A549 (cell line): ENCODE measurements around the gene ASB5. TPM values are rescaled to one million over a fixed set of nuclear protein-coding genes. Genes with fewer than 3 reads are reported as not detected.

Source experiments
- ATAC-seq, 2 experiments: fragments of 200-7000 bp in 1 of 2; fragments of >200 bp in 1 of 2; cut with Nextera tagmentation in 1 of 2; cut with Tn5 transposase in 1 of 2; 3 replicates each; pipeline versions ENCODE4 v1.8.0 to v1.9.1; 2018 to 2020; ENCODE audit warnings: mild to moderate bottlenecking in 1 of 2, moderate library complexity in 1 of 2
- CTCF ChIA-PET: fragments of 300-600 bp; sonication (Branson Sonifier 250); formaldehyde crosslinking; extraction: SDS; loops from one replicate; lab custom pipeline; 2021; ENCODE audit warnings: antibody characterized with exemption, inconsistent platforms; lab: Yijun Ruan, JAX
- POLR2A ChIA-PET: fragments of 350-600 bp; formaldehyde crosslinking; extraction: SDS; loops from one replicate; lab custom pipeline; 2021; ENCODE audit warnings: antibody characterized with exemption, inconsistent platforms; lab: Yijun Ruan, JAX
- DNase-seq, 2 experiments: peaks; one replicate each; pipeline versions ENCODE4 v3.0.0 to v3.0.0-alpha.2; 2011 to 2016; ENCODE audit warnings: low read depth in 1 of 2, low spot score in 1 of 2
- FAIRE-seq: peaks from 2 replicates; lab custom pipeline; 2011; peaks lifted over from hg19 to GRCh38; lab: Jason Lieb, UNC
- H3K27ac ChIP-seq, 2 experiments: fragments of >200 bp; sonication (Bioruptor Twin); formaldehyde crosslinking; 3 replicates each; pipeline ENCODE4 v1.5.1; 2016 to 2017
- H3K4me1 ChIP-seq: fragments of >200 bp; sonication (Bioruptor Twin); formaldehyde crosslinking; 3 replicates; pipeline ENCODE4 v1.6.1; 2016
- H3K4me2 ChIP-seq: fragments of >200 bp; sonication (Bioruptor Twin); formaldehyde crosslinking; 3 replicates; pipeline ENCODE4 v1.6.1; 2016
- H3K4me3 ChIP-seq: fragments of >200 bp; sonication (Bioruptor Twin); formaldehyde crosslinking; 3 replicates; pipeline ENCODE4 v1.5.1; 2016
- H3K9me3 ChIP-seq: fragments of >200 bp; sonication (Bioruptor Twin); formaldehyde crosslinking; 3 replicates; pipeline ENCODE4 v1.6.1; 2016
- CBX2 ChIP-seq: fragments of 200-600 bp; sonication (generic); IDR thresholded peaks from 2 replicates; pipeline ENCODE4 v1.6.1; 2016; ENCODE audit warnings: low read depth, mild to moderate bottlenecking, borderline replicate concordance
- CEBPB ChIP-seq, 2 experiments: fragments of >200 bp in 1 of 2; sonication (Bioruptor Twin) in 1 of 2; formaldehyde crosslinking in 1 of 2; IDR thresholded peaks; 2 replicates each; pipeline ENCODE4 v1.6.1; 2012 to 2016
- FOSL2 ChIP-seq, 2 experiments: fragments of 450-650 bp in 1 of 2; fragments of >200 bp in 1 of 2; sonication (Bioruptor Twin) in 1 of 2; formaldehyde crosslinking; IDR thresholded peaks; 2 replicates each; pipeline versions ENCODE4 v1.5.0 to v1.6.1; 2016 to 2020; ENCODE audit warnings: mild to moderate bottlenecking in 1 of 2, moderate library complexity in 1 of 2
- HDAC2 ChIP-seq: fragments of 200-600 bp; sonication (generic); IDR thresholded peaks from 2 replicates; pipeline ENCODE4 v1.6.1; 2016
- HEYL ChIP-seq: fragments of 250-450 bp; sonication (Bioruptor Pico); IDR thresholded peaks from 2 replicates; pipeline ENCODE4 v1.8.0; 2021; ENCODE audit warnings: mild to moderate bottlenecking, moderate library complexity
- HOXB5 ChIP-seq: fragments of 250-450 bp; sonication (Bioruptor Pico); IDR thresholded peaks from 2 replicates; pipeline ENCODE4 v1.5.0; 2020; ENCODE audit warnings: mild to moderate bottlenecking, moderate library complexity
- KDM1A ChIP-seq: fragments of 200-600 bp; sonication (generic); IDR thresholded peaks from 2 replicates; pipeline ENCODE4 v1.6.1; 2016; ENCODE audit warnings: low read depth, mild to moderate bottlenecking
- MAFK ChIP-seq: fragments of 450-650 bp; IDR thresholded peaks from 2 replicates; pipeline ENCODE4 v1.6.1; 2014; ENCODE audit not compliant: partially characterized antibody
- NFE2L2 ChIP-seq: fragments of 150-350 bp; conservative IDR thresholded peaks from 2 replicates; pipeline ENCODE4 v1.6.1; 2014; ENCODE audit warnings: low read length
- NR3C1 ChIP-seq: fragments of >200 bp; sonication (Bioruptor Twin); formaldehyde crosslinking; IDR thresholded peaks from 3 replicates; pipeline ENCODE4 v1.6.1; 2017
- POLR2AphosphoS2 ChIP-seq: conservative IDR thresholded peaks from 2 replicates; pipeline ENCODE4 v1.6.1; 2012; ENCODE audit warnings: low read length, improper control_type of control experiment, inconsistent platforms
- RAD21 ChIP-seq, 2 experiments: fragments of >200 bp in 1 of 2; sonication (Bioruptor Twin) in 1 of 2; formaldehyde crosslinking in 1 of 2; IDR thresholded peaks in 1 of 2; conservative IDR thresholded peaks in 1 of 2; 2 replicates in 1 of 2; 3 replicates in 1 of 2; pipeline ENCODE4 v1.6.1; 2012 to 2018; ENCODE audit warnings: inconsistent platforms in 1 of 2
- WGBS: methylation state at CpG from one replicate; pipeline ENCODE4 v1.1.6; 2017; ENCODE audit errors: missing lambda C conversion rate; 5-methylcytosine and 5-hydroxymethylcytosine counted together
- polyA plus RNA-seq, 4 experiments: library from polyadenylated mRNA; depleted of rRNA in 3 of 4; stranded (reverse); fragments of >200 nt; fragmentation: RNase III in 1 of 4; extraction: RNeasy Plus Mini Kit Qiagen cat#74134 plus additional on column Dnase treatment in 1 of 4; gene quantifications; 2 replicates in 3 of 4; 3 replicates in 1 of 4; pipeline ENCODE4 v1.2.3, GENCODE V29; 2011 to 2017
- TF ChIP-seq, protein P1 (sequence below): fragments of 450-650 bp; IDR thresholded peaks from 2 replicates; pipeline ENCODE4 v1.6.1; 2014; ENCODE audit warnings: antibody characterized with exemption

ASB5 gene
- polyA plus RNA-seq, 2 of the 4 experiments (the other 2 are of a cell fraction) = not detected

GRCh38 chr4:176186671-176187395 lies 82.2 kb downstream of the ASB5 start:
- Histone ChIP-seq H3K4me2 (no peak overlapping the region), H3K27ac (no peak overlapping the region), H3K4me1 (0 out of 3 replicates have a peak, but pooled peaks cover 2% of the 10 kb centered on the region), H3K9me3 (no peaks in the 10 kb centered on the region), H3K4me3 (no peak overlapping the region)
- CTCF ChIA-PET = no interaction called here
- WGBS = 90% methylated on average over 6 of the region's 6 CpGs
- no peak for TF ChIP-seq HDAC2
- TF ChIP-seq HEYL = no peak
- no peak for TF ChIP-seq HOXB5 (CRISPR knock-in tag)
- FAIRE-seq (no peak), DNase-seq (no peak), ATAC-seq (no peak)
- POLR2A ChIA-PET = no interaction called here

DNA sequence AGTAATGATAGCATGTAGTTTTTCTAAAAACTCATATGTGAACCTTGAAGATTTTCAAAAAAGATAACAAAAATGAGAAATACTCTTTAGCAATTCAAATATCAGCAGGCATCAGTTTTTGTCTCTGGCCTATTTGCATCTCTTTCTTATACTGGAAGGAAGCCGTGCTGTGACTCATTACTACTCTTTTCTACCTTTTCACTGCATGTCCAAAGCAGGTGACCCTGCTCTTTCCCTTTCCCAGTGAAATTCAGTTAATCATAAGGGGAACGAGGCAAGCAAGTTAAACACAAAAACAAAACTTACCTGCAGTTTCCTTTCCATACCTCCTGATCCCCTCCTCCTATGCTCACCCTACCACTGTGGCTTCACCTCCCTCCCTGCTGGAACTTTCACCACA lies 83.0 kb downstream of the ASB5 start:
- FAIRE-seq (no peak), ATAC-seq (no peak), DNase-seq (no peak)
- ChIA-PET POLR2A (no interaction called here), CTCF (no interaction called here)
- Histone ChIP-seq H3K9me3 (no peaks in the 10 kb centered on the region), H3K4me3 (no peak overlapping the region), H3K4me2 (no peak overlapping the region), H3K27ac (no peak overlapping the region), H3K4me1 (0 out of 3 replicates have a peak, but pooled peaks cover 2% of the 10 kb centered on the region)
- WGBS = 74% methylated on average over 2 of the region's 2 CpGs
- TF ChIP-seq, protein P1, sequence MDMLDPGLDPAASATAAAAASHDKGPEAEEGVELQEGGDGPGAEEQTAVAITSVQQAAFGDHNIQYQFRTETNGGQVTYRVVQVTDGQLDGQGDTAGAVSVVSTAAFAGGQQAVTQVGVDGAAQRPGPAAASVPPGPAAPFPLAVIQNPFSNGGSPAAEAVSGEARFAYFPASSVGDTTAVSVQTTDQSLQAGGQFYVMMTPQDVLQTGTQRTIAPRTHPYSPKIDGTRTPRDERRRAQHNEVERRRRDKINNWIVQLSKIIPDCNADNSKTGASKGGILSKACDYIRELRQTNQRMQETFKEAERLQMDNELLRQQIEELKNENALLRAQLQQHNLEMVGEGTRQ = no peak
- no peak for TF ChIP-seq CBX2
- TF ChIP-seq FOSL2 (IDR thresholded peaks at IDR 0.05) = no peak
- TF ChIP-seq FOSL2 (CRISPR knock-in tag; IDR thresholded peaks at IDR 0.05) = no peak
- no peak for TF ChIP-seq RAD21 (conservative IDR thresholded peaks at IDR 0.05 in 1 of 2, IDR thresholded peaks at IDR 0.05 in 1 of 2)
- TF ChIP-seq KDM1A = no peak
- no peak for TF ChIP-seq NFE2L2
- no peak for TF ChIP-seq CEBPB (IDR thresholded peaks at IDR 0.05)
- TF ChIP-seq POLR2AphosphoS2 = no peak

DNA sequence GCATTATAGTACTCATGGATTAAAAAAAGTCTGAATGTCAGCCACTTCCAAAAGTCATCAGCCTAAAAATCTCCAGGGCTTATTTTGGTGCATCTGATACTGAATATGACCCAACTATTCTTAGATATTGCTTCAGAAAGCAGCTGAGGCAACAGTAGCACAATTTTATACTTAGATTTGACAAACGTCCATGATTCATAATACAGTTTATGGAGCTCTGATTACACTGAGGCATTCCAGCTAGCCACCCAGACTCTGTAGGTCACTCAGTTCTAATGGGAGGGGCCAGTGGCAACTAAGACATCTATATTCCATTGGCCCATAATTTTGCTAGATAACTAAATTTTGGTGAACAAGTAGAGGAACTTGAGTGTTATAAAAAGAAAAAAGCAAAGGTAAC lies 84.0 kb downstream of the ASB5 start:
- Histone ChIP-seq H3K4me2 (no peak overlapping the region), H3K4me1 (0 out of 3 replicates have a peak, but pooled peaks cover 2% of the 10 kb centered on the region), H3K27ac (no peak overlapping the region), H3K9me3 (no peaks in the 10 kb centered on the region), H3K4me3 (no peak overlapping the region)
- DNase-seq (no peak), FAIRE-seq (no peak), ATAC-seq (peak in 1 of 2 experiments; percentile 66; a peak in 3 of 6 replicates)
- ChIA-PET POLR2A (no interaction called here), CTCF (no interaction called here)
- 0% methylated on average over 1 of the region's 1 CpG for WGBS
- no peak for TF ChIP-seq KDM1A
- no peak for TF ChIP-seq NR3C1
- TF ChIP-seq CEBPB (IDR thresholded peaks at IDR 0.05) = 0 out of 4 replicates have a peak, but pooled peaks of 1 of the 2 experiments have one; percentile 18
- TF ChIP-seq MAFK = no peak

Other genes starting within 250 kb of the ASB5 start
- gene WDR17, start 203.4 kb downstream of the ASB5 start, polyA plus RNA-seq (2011; rRNA removed) = 7.5 and 9.0 TPM in 2 replicates
- gene WDR17, start 203.4 kb downstream of the ASB5 start, polyA plus RNA-seq (2017; fragmentation: RNase III; extraction: RNeasy Plus Mini Kit Qiagen cat#74134 plus additional on column Dnase treatment) = 2.1 to 2.4 TPM (median 2.1 TPM) in 3 replicates
- 0.21 TPM in 2 replicates for gene SPATA4, start 73.6 kb downstream of the ASB5 start, polyA plus RNA-seq (2011; rRNA removed)
- gene SPATA4, start 73.6 kb downstream of the ASB5 start, polyA plus RNA-seq (2017; fragmentation: RNase III; extraction: RNeasy Plus Mini Kit Qiagen cat#74134 plus additional on column Dnase treatment) = 0.18 to 0.29 TPM (median 0.26 TPM) in 3 replicates
- 35.7 and 44.5 TPM in 2 replicates for gene SPCS3, start 50.7 kb upstream of the ASB5 start, polyA plus RNA-seq (2011; rRNA removed)
- 31.3 to 33.2 TPM (median 32.9 TPM) in 3 replicates for gene SPCS3, start 50.7 kb upstream of the ASB5 start, polyA plus RNA-seq (2017; fragmentation: RNase III; extraction: RNeasy Plus Mini Kit Qiagen cat#74134 plus additional on column Dnase treatment)